HepG2 (cell line): ENCODE measurements around the gene ZNF524. TPM values are rescaled to one million over a fixed set of nuclear protein-coding genes. Genes with fewer than 3 reads are reported as not detected.

ENCODE experiments used
- ATAC-seq: fragments of 200-7000 bp; cut with Tn5 transposase; 3 replicates; pipeline ENCODE4 v1.9.1; 2020; ENCODE audit warnings: mild to moderate bottlenecking, moderate library complexity
- BruUV-seq: library from RNA; stranded (reverse); fragments of 400-500 nt; replicated peaks from 2 replicates; lab custom pipeline; 2021; lab: Mats Ljungman, UMichigan
- CTCF ChIA-PET: fragments of 300-600 bp; formaldehyde crosslinking; extraction: SDS; loops from one replicate; lab custom pipeline; 2021; ENCODE audit warnings: low total read pairs, inconsistent platforms, low intra/inter-chr PET ratio; lab: Yijun Ruan, JAX
- POLR2A ChIA-PET: fragments of 350-600 bp; sonication (Branson Sonifier 250); formaldehyde crosslinking; loops from one replicate; lab custom pipeline; 2020; ENCODE audit warnings: antibody characterized with exemption, inconsistent platforms; lab: Yijun Ruan, JAX
- DNase-seq: peaks from one replicate; pipeline ENCODE4 v3.0.0-alpha.2; 2015; ENCODE audit warnings: low spot score
- FAIRE-seq: peaks from 3 replicates; lab custom pipeline; 2011; peaks lifted over from hg19 to GRCh38; lab: Jason Lieb, UNC
- H2AFZ ChIP-seq: one replicate; pipeline ENCODE4 v1.6.1; 2011; ENCODE audit warnings: low read length, inconsistent platforms
- H3K27ac ChIP-seq: fragments of 300-600 bp; 3 replicates; pipeline ENCODE4 v1.8.0; 2011; ENCODE audit warnings: mixed run types, mild to moderate bottlenecking, mixed read lengths, low read length, inconsistent platforms; ENCODE audit not compliant: insufficient read depth; ENCODE audit errors: extremely low read length
- H3K27me3 ChIP-seq, 2 experiments: fragments of 200-600 bp in 1 of 2; 2 replicates in 1 of 2; 3 replicates in 1 of 2; pipeline versions ENCODE4 v1.6.0 to v1.8.0; 2011; ENCODE audit warnings: low read length in 2 of 2, mild to moderate bottlenecking in 2 of 2, moderate library complexity in 2 of 2, inconsistent platforms in 1 of 2; ENCODE audit not compliant: insufficient read depth in 2 of 2, control insufficient read depth in 1 of 2
- H3K36me3 ChIP-seq, 2 experiments: fragments of 200-600 bp in 1 of 2; replicated peaks in 1 of 2; 2 replicates in 1 of 2; 3 replicates in 1 of 2; pipeline versions ENCODE4 v1.5.1 to v1.8.0; 2011; ENCODE audit warnings: low read length in 2 of 2, inconsistent platforms in 1 of 2; ENCODE audit not compliant: insufficient read depth in 2 of 2, control insufficient read depth in 1 of 2
- H3K4me1 ChIP-seq: 2 replicates; pipeline ENCODE4 v1.5.1; 2012; ENCODE audit warnings: low read length, inconsistent platforms; ENCODE audit not compliant: insufficient read depth
- H3K4me2 ChIP-seq: 2 replicates; pipeline ENCODE4 v1.6.0; 2011; ENCODE audit warnings: low read depth, low read length, inconsistent platforms
- H3K4me3 ChIP-seq, 3 experiments: fragments of 200-600 bp in 1 of 3; sonication (generic), shearing (Covaris generic) in 1 of 3; replicated peaks in 1 of 3; 2 replicates each; pipeline ENCODE4 v1.5.1; 2011 to 2016; ENCODE audit warnings: low read length in 3 of 3, inconsistent platforms in 2 of 3, low read depth in 2 of 3, mild to moderate bottlenecking in 2 of 3, control low read depth in 1 of 3, mixed read lengths in 1 of 3; ENCODE audit not compliant: insufficient read depth in 1 of 3
- H3K79me2 ChIP-seq: one replicate; pipeline ENCODE4 v1.6.1; 2011; ENCODE audit warnings: low read length, inconsistent platforms; ENCODE audit not compliant: insufficient read depth
- H3K9ac ChIP-seq: 2 replicates; pipeline ENCODE4 v1.6.0; 2011; ENCODE audit warnings: mild to moderate bottlenecking, low read depth, low read length, inconsistent platforms; ENCODE audit not compliant: insufficient read depth
- H3K9me3 ChIP-seq: 2 replicates; pipeline ENCODE4 v1.5.1; 2012; ENCODE audit warnings: mild to moderate bottlenecking, low read length
- H4K20me1 ChIP-seq: 2 replicates; pipeline ENCODE4 v1.6.0; 2011; ENCODE audit warnings: inconsistent platforms, mild to moderate bottlenecking, low read length, moderate library complexity; ENCODE audit not compliant: insufficient read depth
- GFI1 ChIP-seq: sonication (generic); formaldehyde crosslinking; IDR thresholded peaks from 2 replicates; pipeline ENCODE4 v1.5.0; 2020; ENCODE audit warnings: missing genetic modification reagents, mild to moderate bottlenecking, borderline replicate concordance
- PAF1 ChIP-seq: IDR thresholded peaks from 2 replicates; pipeline ENCODE4 v1.6.1; 2016; ENCODE audit warnings: missing genetic modification reagents, missing compliant biosample characterization
- POLR2G ChIP-seq: fragments of 200-400 bp; formaldehyde crosslinking; IDR thresholded peaks from 2 replicates; pipeline ENCODE4 v1.6.1; 2018; ENCODE audit warnings: mild to moderate bottlenecking, low read depth, low read length, moderate library complexity
- ZC3H13 ChIP-seq: sonication (generic); formaldehyde crosslinking; IDR thresholded peaks from 2 replicates; pipeline ENCODE4 v1.8.1; 2023; ENCODE audit warnings: mild to moderate bottlenecking, missing genetic modification reagents, moderate library complexity
- ZNF138 ChIP-seq: sonication (generic); formaldehyde crosslinking; IDR thresholded peaks from 2 replicates; pipeline ENCODE4 v1.5.0; 2020; ENCODE audit warnings: mild to moderate bottlenecking, low read depth, missing genetic modification reagents
- ZNF251 ChIP-seq: sonication (generic); formaldehyde crosslinking; IDR thresholded peaks from 2 replicates; pipeline ENCODE4 v1.9.0; 2021; ENCODE audit warnings: mild to moderate bottlenecking, missing genetic modification reagents
- ZNF652 ChIP-seq: IDR thresholded peaks from 2 replicates; pipeline ENCODE4 v1.6.1; 2016; ENCODE audit warnings: low read depth, borderline replicate concordance
- ZNF670 ChIP-seq: sonication (generic); formaldehyde crosslinking; IDR thresholded peaks from 2 replicates; pipeline ENCODE4 v1.8.0; 2022; ENCODE audit warnings: mild to moderate bottlenecking, missing genetic modification reagents, borderline replicate concordance
- WGBS: methylation state at CpG from one replicate; pipeline ENCODE4 v1.1.6; 2017; ENCODE audit warnings: low lambda C conversion rate; 5-methylcytosine and 5-hydroxymethylcytosine counted together
- in situ Hi-C: cut with HindIII; loops from 2 replicates; pipeline ENCODE4 v1.10.0; 2017; ENCODE audit warnings: low pct_unique_long_range_greater_than_20kb; ENCODE audit not compliant: extremely low pct_ligation_motif_present
- intact Hi-C: fragments of 100-400 bp; cut with micrococcal nuclease; formaldehyde crosslinking; loops from one replicate; pipeline ENCODE4 v1.10.0; 2022; ENCODE audit not compliant: unreplicated experiment
- polyA plus RNA-seq, 8 experiments: library from polyadenylated mRNA; depleted of rRNA in 3 of 8; stranded (reverse) in 7 of 8; unstranded in 1 of 8; fragments of >200 nt; fragmentation: Illumina TruSeq in 4 of 8; extraction: Trizol in 4 of 8; gene quantifications; 2 replicates each; pipeline versions ENCODE4 v1.2.1 to v1.2.3, GENCODE V29; 2011 to 2016; ENCODE audit warnings: low read depth in 4 of 8, missing spikeins in 1 of 8, mixed read lengths in 1 of 8; ENCODE audit not compliant: insufficient read depth in 1 of 8
- total RNA-seq, 5 experiments: library from RNA; depleted of rRNA; stranded (reverse); fragments of >200 nt; fragmentation: Illumina TruSeq; extraction: Trizol; gene quantifications; 2 replicates each; pipeline ENCODE4 v1.2.3, GENCODE V29; 2016; ENCODE audit warnings: low read depth in 1 of 5
- TF ChIP-seq, protein P1 (sequence below): sonication (generic); formaldehyde crosslinking; IDR thresholded peaks from 2 replicates; pipeline ENCODE4 v1.5.1; 2020; ENCODE audit warnings: mild to moderate bottlenecking, missing genetic modification reagents, borderline replicate concordance
- TF ChIP-seq, protein P2 (sequence below): sonication (generic); formaldehyde crosslinking; IDR thresholded peaks from 2 replicates; pipeline ENCODE4 v1.4.0; 2020; ENCODE audit warnings: missing genetic modification reagents, borderline replicate concordance

Gene ZNF524
- total and polyA plus RNA-seq, 2 of the 13 experiments (the other 11 are each of a cell fraction or from before 2014, with no cell fraction given) = 3.2 to 4.6 TPM

DNA sequence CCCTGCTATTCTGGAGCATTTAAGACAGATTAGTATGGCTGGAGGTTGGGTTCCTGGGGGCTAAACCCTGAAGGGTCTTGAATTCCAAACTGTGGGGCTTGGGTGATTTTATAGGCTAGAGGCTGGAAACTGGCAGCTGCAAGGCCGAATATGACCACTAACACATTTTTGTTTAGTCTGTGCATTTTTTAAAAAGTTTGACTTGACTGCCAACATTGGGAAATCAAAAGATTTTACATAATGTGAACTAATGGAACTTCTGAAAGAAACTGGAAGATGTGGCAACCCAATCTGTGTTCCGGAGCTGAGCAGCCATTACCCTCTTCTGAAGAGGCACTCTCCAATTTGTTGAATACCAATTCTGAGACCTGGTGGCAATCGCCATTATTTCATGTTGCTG lies 19.2 kb downstream of the ZNF524 start:
- Histone ChIP-seq H3K27me3 (no peaks in the 10 kb centered on the region), H4K20me1 (peaks cover 14% of the 10 kb centered on the region; the same call in 1 of the 2 replicates), H3K4me1 (peaks cover 25% of the 10 kb centered on the region), H2AFZ (no peak overlapping the region), H3K27ac (no peak overlapping the region), H3K9me3 (no peaks in the 10 kb centered on the region), H3K4me2 (no peak overlapping the region), H3K36me3 (peaks cover 2 to 5% of the 10 kb centered on the region in 2 experiments; a peak in 1 of 5 replicates), H3K79me2 (peaks cover 4% of the 10 kb centered on the region), H3K4me3 (no peak overlapping the region), H3K9ac (no peak overlapping the region)
- POLR2A ChIA-PET = interaction anchor here (1.9 kb wide), 1 partner anchor 13 kb away, joined by 6 read pairs; no protein-coding TSS in a partner anchor
- intact Hi-C loops = no loop called here
- CTCF ChIA-PET = no interaction called here
- TSS peak; percentile 44 for BruUV-seq
- WGBS = 92% methylated on average over 3 of the region's 3 CpGs
- TF ChIP-seq, protein P1, sequence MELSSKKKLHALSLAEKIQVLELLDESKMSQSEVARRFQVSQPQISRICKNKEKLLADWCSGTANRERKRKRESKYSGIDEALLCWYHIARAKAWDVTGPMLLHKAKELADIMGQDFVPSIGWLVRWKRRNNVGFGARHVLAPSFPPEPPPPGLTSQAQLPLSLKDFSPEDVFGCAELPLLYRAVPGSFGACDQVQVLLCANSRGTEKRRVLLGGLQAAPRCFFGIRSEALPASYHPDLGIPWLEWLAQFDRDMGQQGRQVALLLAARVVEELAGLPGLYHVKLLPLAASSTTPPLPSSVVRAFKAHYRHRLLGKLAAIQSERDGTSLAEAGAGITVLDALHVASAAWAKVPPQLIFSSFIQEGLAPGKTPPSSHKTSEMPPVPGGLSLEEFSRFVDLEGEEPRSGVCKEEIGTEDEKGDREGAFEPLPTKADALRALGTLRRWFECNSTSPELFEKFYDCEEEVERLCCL (CRISPR knock-in tag) = no peak
- no peak for TF ChIP-seq ZNF670 (CRISPR knock-in tag)
- peak; percentile 36; the same call in 1 of the 2 replicates for TF ChIP-seq POLR2G
- TF ChIP-seq ZNF652 (CRISPR knock-in tag) = no peak
- ATAC-seq (no peak), DNase-seq (no peak), FAIRE-seq (no peak)
- in situ Hi-C loops = no loop called here

- DNase-seq (no peak), ATAC-seq (no peak), FAIRE-seq (no peak)
- 95% methylated on average over 11 of the region's 12 CpGs for WGBS
- Histone ChIP-seq H3K4me2 (no peak overlapping the region), H3K27me3 (no peaks in the 10 kb centered on the region), H3K9me3 (no peaks in the 10 kb centered on the region), H2AFZ (no peak overlapping the region), H3K9ac (no peak overlapping the region), H3K4me3 (no peak overlapping the region), H3K4me1 (peaks cover 31% of the 10 kb centered on the region), H3K79me2 (peaks cover 4% of the 10 kb centered on the region), H3K27ac (no peak overlapping the region), H3K36me3 (peaks cover 2 to 5% of the 10 kb centered on the region in 2 experiments; a peak in 1 of 5 replicates), H4K20me1 (peaks cover 14% of the 10 kb centered on the region; the same call in 1 of the 2 replicates)
- no TSS peak for BruUV-seq
- TF ChIP-seq, protein P2, sequence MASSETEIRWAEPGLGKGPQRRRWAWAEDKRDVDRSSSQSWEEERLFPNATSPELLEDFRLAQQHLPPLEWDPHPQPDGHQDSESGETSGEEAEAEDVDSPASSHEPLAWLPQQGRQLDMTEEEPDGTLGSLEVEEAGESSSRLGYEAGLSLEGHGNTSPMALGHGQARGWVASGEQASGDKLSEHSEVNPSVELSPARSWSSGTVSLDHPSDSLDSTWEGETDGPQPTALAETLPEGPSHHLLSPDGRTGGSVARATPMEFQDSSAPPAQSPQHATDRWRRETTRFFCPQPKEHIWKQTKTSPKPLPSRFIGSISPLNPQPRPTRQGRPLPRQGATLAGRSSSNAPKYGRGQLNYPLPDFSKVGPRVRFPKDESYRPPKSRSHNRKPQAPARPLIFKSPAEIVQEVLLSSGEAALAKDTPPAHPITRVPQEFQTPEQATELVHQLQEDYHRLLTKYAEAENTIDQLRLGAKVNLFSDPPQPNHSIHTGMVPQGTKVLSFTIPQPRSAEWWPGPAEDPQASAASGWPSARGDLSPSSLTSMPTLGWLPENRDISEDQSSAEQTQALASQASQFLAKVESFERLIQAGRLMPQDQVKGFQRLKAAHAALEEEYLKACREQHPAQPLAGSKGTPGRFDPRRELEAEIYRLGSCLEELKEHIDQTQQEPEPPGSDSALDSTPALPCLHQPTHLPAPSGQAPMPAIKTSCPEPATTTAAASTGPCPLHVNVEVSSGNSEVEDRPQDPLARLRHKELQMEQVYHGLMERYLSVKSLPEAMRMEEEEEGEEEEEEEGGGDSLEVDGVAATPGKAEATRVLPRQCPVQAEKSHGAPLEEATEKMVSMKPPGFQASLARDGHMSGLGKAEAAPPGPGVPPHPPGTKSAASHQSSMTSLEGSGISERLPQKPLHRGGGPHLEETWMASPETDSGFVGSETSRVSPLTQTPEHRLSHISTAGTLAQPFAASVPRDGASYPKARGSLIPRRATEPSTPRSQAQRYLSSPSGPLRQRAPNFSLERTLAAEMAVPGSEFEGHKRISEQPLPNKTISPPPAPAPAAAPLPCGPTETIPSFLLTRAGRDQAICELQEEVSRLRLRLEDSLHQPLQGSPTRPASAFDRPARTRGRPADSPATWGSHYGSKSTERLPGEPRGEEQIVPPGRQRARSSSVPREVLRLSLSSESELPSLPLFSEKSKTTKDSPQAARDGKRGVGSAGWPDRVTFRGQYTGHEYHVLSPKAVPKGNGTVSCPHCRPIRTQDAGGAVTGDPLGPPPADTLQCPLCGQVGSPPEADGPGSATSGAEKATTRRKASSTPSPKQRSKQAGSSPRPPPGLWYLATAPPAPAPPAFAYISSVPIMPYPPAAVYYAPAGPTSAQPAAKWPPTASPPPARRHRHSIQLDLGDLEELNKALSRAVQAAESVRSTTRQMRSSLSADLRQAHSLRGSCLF (CRISPR knock-in tag) = no peak
- TF ChIP-seq PAF1 (CRISPR knock-in tag) = peak; percentile 39; the same call in 1 of the 2 replicates
- peak; percentile 45; the same call in 1 of the 2 replicates for TF ChIP-seq ZC3H13
- no peak for TF ChIP-seq ZNF251 (CRISPR knock-in tag)
- no peak for TF ChIP-seq ZNF138 (CRISPR knock-in tag)
- peak; percentile 50; the same call in 1 of the 2 replicates for TF ChIP-seq POLR2G
- TF ChIP-seq GFI1 (CRISPR knock-in tag) = no peak
- intact Hi-C loops = no loop called here
- ChIA-PET CTCF (no interaction called here), POLR2A (interaction anchor here (1.9 kb wide), 1 partner anchor 14 kb away, joined by 6 read pairs; no protein-coding TSS in a partner anchor)
- in situ Hi-C loops = no loop called here
Observed at GRCh38 chr19:55620410-55621204, 20.5 kb downstream of the ZNF524 start.
